Lung (tissue), 12 donors: ENCODE data around the gene TMEM35A. TPM values are rescaled to one million over a fixed set of nuclear protein-coding genes. Genes with fewer than 3 reads are reported as not detected.

Source experiments
- ATAC-seq: fragments of 200-7000 bp; cut with Tn5 transposase; one replicate; pipeline ENCODE4 v1.9.1; 2020; ENCODE audit warnings: moderate number of reproducible peaks; ENCODE audit not compliant: insufficient read depth, low FRiP score
- DNase-seq, 3 donors: peaks; one replicate each; pipeline ENCODE4 v3.0.0-alpha.2; 2013 to 2017
- H3K27ac ChIP-seq, 2 donors: one replicate each; pipeline ENCODE4 v1.5.1; 2013; ENCODE audit warnings: mild to moderate bottlenecking in 2 of 2, moderate library complexity in 2 of 2, control low read depth in 1 of 2, inconsistent platforms in 1 of 2, low read depth in 1 of 2, low read length in 1 of 2
- H3K27me3 ChIP-seq, 3 donors: one replicate each; pipeline ENCODE4 v1.5.1; 2013; ENCODE audit warnings: low read length in 2 of 3; ENCODE audit not compliant: control insufficient read depth in 3 of 3, insufficient read depth in 3 of 3
- H3K36me3 ChIP-seq, 4 donors: one replicate each; pipeline ENCODE4 v1.5.1; 2013; ENCODE audit warnings: low read length in 4 of 4, mild to moderate bottlenecking in 1 of 4, moderate library complexity in 1 of 4; ENCODE audit not compliant: control insufficient read depth in 4 of 4, insufficient read depth in 4 of 4
- H3K4me1 ChIP-seq, 5 donors: one replicate each; pipeline ENCODE4 v1.5.1; 2013; ENCODE audit warnings: low read length in 5 of 5, mild to moderate bottlenecking in 2 of 5, moderate library complexity in 1 of 5; ENCODE audit not compliant: control insufficient read depth in 5 of 5, insufficient read depth in 5 of 5
- H3K4me3 ChIP-seq: one replicate; pipeline ENCODE4 v1.5.1; 2013; ENCODE audit warnings: mild to moderate bottlenecking, control low read depth, moderate library complexity
- H3K9ac ChIP-seq, 2 donors: one replicate each; pipeline ENCODE4 v1.5.1; 2013; ENCODE audit warnings: low read length in 2 of 2, control low read depth in 1 of 2; ENCODE audit not compliant: insufficient read depth in 1 of 2
- H3K9me3 ChIP-seq, 4 donors: one replicate each; pipeline ENCODE4 v1.5.1; 2013; ENCODE audit warnings: low read length in 3 of 4, mild to moderate bottlenecking in 1 of 4, moderate library complexity in 1 of 4; ENCODE audit not compliant: control insufficient read depth in 4 of 4, insufficient read depth in 3 of 4
- CTCF ChIP-seq: IDR thresholded peaks from 2 replicates; pipeline ENCODE4 v1.5.1; 2012; ENCODE audit warnings: mild to moderate bottlenecking; ENCODE audit errors: control extremely low read depth, extremely low read depth
- whole genome bisulfite sequencing, 2 donors: extraction: QIAGEN DNeasy Blood & Tissue Kit; methylation state at CpG; one replicate each; pipeline ENCODE4 v1.1.7; 2013; 5-methylcytosine and 5-hydroxymethylcytosine counted together
- polyA plus RNA-seq, 2 donors: library from polyadenylated mRNA; stranded (reverse); fragments of 200-250 nt; gene quantifications; one replicate each; pipeline ENCODE4 v1.2.1, GENCODE V29; 2013
- total RNA-seq, 2 donors: library from RNA; depleted of rRNA in 1 of 2; stranded (reverse); fragments of >200 nt in 1 of 2; gene quantifications; one replicate each; pipeline ENCODE4 v1.2.1, GENCODE V29; 2014 to 2021
- donor health status: control.
- donor health status: control.
- donor health status: Bipolar disorder and iron deficiency.
- donor health status: healthy.
- donor health status: DM: yes; HTN: yes; CAD: no.

TMEM35A gene
- total and polyA plus RNA-seq, 4 donors, result 0.24 to 6.4 (median 0.74) TPM

- no peak for DNase-seq
- H3K4me1 ChIP-seq, result no peaks in the 10 kb centered on the region
- 43 to 71% methylated on average over 3 of the region's 3 CpGs for WGBS, 2 donors
- no peak overlapping the region for H3K4me3 ChIP-seq
- H3K9ac ChIP-seq, result no peak overlapping the region
- no peaks in the 10 kb centered on the region for H3K9me3 ChIP-seq
- ATAC-seq, result no peak
- H3K27me3 ChIP-seq, result no peaks in the 10 kb centered on the region
- no peaks in the 10 kb centered on the region for H3K36me3 ChIP-seq
- H3K27ac ChIP-seq, result no peak overlapping the region
- TF ChIP-seq CTCF, result no peak
Measured at GRCh38 chrX:101057093-101057714, 21.5 kb upstream of the TMEM35A start.

GRCh38 chrX:101062176-101062575, 16.5 kb upstream of the TMEM35A start:
- Histone ChIP-seq H3K4me1 (no peaks in the 10 kb centered on the region), H3K4me3 (no peak overlapping the region), H3K9ac (no peak overlapping the region), H3K27ac (no peak overlapping the region), H3K36me3 (no peaks in the 10 kb centered on the region), H3K27me3 (no peaks in the 10 kb centered on the region), H3K9me3 (no peaks in the 10 kb centered on the region)
- TF ChIP-seq CTCF, result no peak
- no peak for DNase-seq
- ATAC-seq, result no peak

GRCh38 chrX:101071582-101071981, 7.1 kb upstream of the TMEM35A start:
- WGBS, 2 donors, result 81 to 89% methylated on average over 3 of the region's 3 CpGs
- no peak for TF ChIP-seq CTCF
- ATAC-seq, result no peak

GRCh38 chrX:101079736-101080270, 1.1 kb downstream of the TMEM35A start:
- Histone ChIP-seq H3K36me3 (no peaks in the 10 kb centered on the region), H3K9ac (peak overlapping the region in 1 of 2 donors; percentile 42), H3K27me3 (peaks cover 0 to 3% (median 3%) of the 10 kb centered on the region in 3 donors), H3K9me3 (peaks cover 0 to 2% (median 0%) of the 10 kb centered on the region in 4 donors), H3K4me1 (peaks cover 0 to 2% (median 0%) of the 10 kb centered on the region in 5 donors), H3K4me3 (no peak overlapping the region), H3K27ac (no peak overlapping the region)
- no peak for ATAC-seq
- WGBS, 2 donors, result 46 to 54% methylated on average over 6 to 8 of the region's 8 CpGs
- no peak for TF ChIP-seq CTCF
- DNase-seq, result peak in 2 of 3 donors; percentile 13 to 26

More at GRCh38 chrX:101071582-101071981, 7.1 kb upstream of the TMEM35A start:
- Histone ChIP-seq H3K9ac (no peak overlapping the region), H3K27me3 (no peaks in the 10 kb centered on the region), H3K9me3 (peaks cover 0 to 2% (median 0%) of the 10 kb centered on the region in 4 donors), H3K27ac (no peak overlapping the region), H3K4me1 (no peaks in the 10 kb centered on the region), H3K36me3 (no peaks in the 10 kb centered on the region), H3K4me3 (no peak overlapping the region)
- no peak for DNase-seq
